Activated effector memory CD4-positive, alpha-beta T cell treated with anti-CD3 and anti-CD28 coated beads, Interleukin-2, amount 50 U/mL, for 16 hours (primary cell): Measurements from ENCODE around the gene UGT3A2.
"Not testable (repeated sequence)": the region's sequence is repeated elsewhere in the genome, so short reads cannot be mapped to it uniquely, and the experiment has no call there.

Source experiments
- DNase-seq: peaks from one replicate; pipeline ENCODE4 v3.0.0-alpha.2; 2020

UGT3A2 gene

GRCh38 chr5:36049949-36050348, 16.7 kb downstream of the UGT3A2 start:
- DNase-seq: no peak

- DNase-seq: no peak
Observed at GRCh38 chr5:36047384-36048160, 19.1 kb downstream of the UGT3A2 start.

GRCh38 chr5:36045895-36046294, 20.8 kb downstream of the UGT3A2 start:
- no peak for DNase-seq

- DNase-seq: no peak
Observed at GRCh38 chr5:36041537-36041845, 25.2 kb downstream of the UGT3A2 start.

GRCh38 chr5:36040651-36041536, 25.8 kb downstream of the UGT3A2 start:
- DNase-seq: no peak

- no peak for DNase-seq
Observed at GRCh38 chr5:36035696-36036095, 31.0 kb downstream of the UGT3A2 start.

GRCh38 chr5:36034536-36035134, 32.0 kb downstream of the UGT3A2 start:
- not testable (repeated sequence) for DNase-seq

- DNase-seq: no peak
Observed at GRCh38 chr5:36033486-36033885, 33.2 kb downstream of the UGT3A2 start.

GRCh38 chr5:36033047-36033446, 33.6 kb downstream of the UGT3A2 start:
- no peak for DNase-seq

GRCh38 chr5:36031223-36031622, 35.5 kb downstream of the UGT3A2 start:
- no peak for DNase-seq

GRCh38 chr5:36029914-36030313, 36.8 kb downstream of the UGT3A2 start:
- no peak for DNase-seq

GRCh38 chr5:36028816-36029465, 37.7 kb downstream of the UGT3A2 start:
- DNase-seq: no peak

- no peak for DNase-seq
Observed at GRCh38 chr5:36027711-36028110, 39.0 kb downstream of the UGT3A2 start.

GRCh38 chr5:36026706-36027465, 39.8 kb downstream of the UGT3A2 start:
- DNase-seq: no peak

- DNase-seq: not testable (repeated sequence)
Observed at GRCh38 chr5:36022246-36022645, 44.4 kb downstream of the UGT3A2 start.

- not testable (repeated sequence) for DNase-seq
Observed at GRCh38 chr5:36019584-36019983, 47.1 kb downstream of the UGT3A2 start.

GRCh38 chr5:36017622-36018021, 49.1 kb downstream of the UGT3A2 start:
- DNase-seq: no peak

GRCh38 chr5:36017004-36017403, 49.7 kb downstream of the UGT3A2 start:
- no peak for DNase-seq

GRCh38 chr5:36013182-36013581, 53.5 kb downstream of the UGT3A2 start:
- no peak for DNase-seq

- no peak for DNase-seq
Observed at GRCh38 chr5:36009698-36010097, 57.0 kb downstream of the UGT3A2 start.

GRCh38 chr5:36007366-36007765, 59.3 kb downstream of the UGT3A2 start:
- DNase-seq: no peak

- no peak for DNase-seq
Observed at GRCh38 chr5:36006163-36006562, 60.5 kb downstream of the UGT3A2 start.
